Psoas muscle (tissue), 8 donors: ENCODE data around the gene USP6. TPM values are rescaled to one million over a fixed set of nuclear protein-coding genes. Genes with fewer than 3 reads are reported as not detected.
"Not testable (repeated sequence)": the region's sequence is repeated elsewhere in the genome, so short reads cannot be mapped to it uniquely, and the experiment has no call there.

ENCODE experiments used
- ATAC-seq, 4 donors: fragments of 200-7000 bp; cut with Tn5 transposase; one replicate each; pipeline ENCODE4 v1.9.1; 2020; ENCODE audit warnings: moderate library complexity in 3 of 4, mild to moderate bottlenecking in 2 of 4
- DNase-seq, 2 donors: peaks; one replicate each; pipeline ENCODE4 v3.0.0-alpha.2; 2020
- H3K27ac ChIP-seq: fragments of 200-600 bp; one replicate; pipeline ENCODE4 v1.8.0; 2022
- H3K27me3 ChIP-seq, 3 donors: fragments of 200-600 bp in 1 of 3; one replicate each; pipeline versions ENCODE4 v1.6.1 to v1.8.0; 2013 to 2022; ENCODE audit warnings: low read length in 2 of 3, mild to moderate bottlenecking in 2 of 3, moderate library complexity in 1 of 3; ENCODE audit not compliant: insufficient read depth in 3 of 3
- H3K36me3 ChIP-seq, 2 donors: fragments of 200-600 bp in 1 of 2; one replicate each; pipeline versions ENCODE4 v1.6.1 to v1.8.0; 2013 to 2022; ENCODE audit warnings: low read depth in 1 of 2, mild to moderate bottlenecking in 1 of 2, moderate library complexity in 1 of 2; ENCODE audit not compliant: insufficient read depth in 1 of 2
- H3K4me1 ChIP-seq: fragments of 200-600 bp; one replicate; pipeline ENCODE4 v1.8.0; 2022
- H3K4me3 ChIP-seq: fragments of 200-600 bp; one replicate; pipeline ENCODE4 v1.8.0; 2022; ENCODE audit warnings: mild to moderate bottlenecking
- H3K9me3 ChIP-seq: fragments of 200-600 bp; one replicate; pipeline ENCODE4 v1.8.0; 2022
- CTCF ChIP-seq: fragments of 200-600 bp; IDR thresholded peaks from one replicate; pipeline ENCODE4 v1.8.0; 2022; ENCODE audit warnings: antibody characterized with exemption
- WGBS, 3 donors: extraction: QIAGEN DNeasy Blood & Tissue Kit; methylation state at CpG; one replicate each; pipeline versions ENCODE4 v1.1.6 to v1.1.7; 2013; 5-methylcytosine and 5-hydroxymethylcytosine counted together
- intact Hi-C, 2 donors: fragments of 100-400 bp; cut with DNase I; formaldehyde crosslinking; loops; one replicate each; pipeline versions ENCODE4 v1.11.0 to v1.14.2; 2022
- polyA plus RNA-seq, 3 donors: library from polyadenylated mRNA; stranded (reverse); fragments of 200-250 nt; gene quantifications; one replicate each; pipeline ENCODE4 v1.2.3, GENCODE V29; 2013
- total RNA-seq, 4 donors: library from RNA; stranded (reverse); fragmentation: NEBNext Ultra II Directional in 2 of 4; extraction: Animal tissue kit (Norgen Biotek cat#: 25700) in 2 of 4; gene quantifications; one replicate each; pipeline versions ENCODE4 v1.2.1 to v1.2.4, GENCODE V29; 2021 to 2023
- donor health status: healthy with polysubstance abuse.
- donor health status: DM: no; HTN: no; CAD: no; lungs with moderate emphysema.
- donor health status: Bipolar disorder and iron deficiency.
- donor health status: healthy.
- donor health status: DM: yes; HTN: yes; CAD: no.
- donor health status: DM: no; HTN: no; CAD: no.
- donor health status: DM: no; HTN: no; CAD: no.
- donor health status: DM: yes; HTN: yes; CAD: no.

USP6 gene
- total and polyA plus RNA-seq, 7 donors = 0.05 to 3.2 (median 0.40) TPM

- H3K4me3 ChIP-seq = no peak overlapping the region
- H3K27ac ChIP-seq = no peak overlapping the region
- no peak for TF ChIP-seq CTCF
- intact Hi-C loops = no loop called here
- H3K27me3 ChIP-seq = no peaks in the 10 kb centered on the region
- ATAC-seq (no peak), DNase-seq (no peak)
- H3K4me1 ChIP-seq = no peaks in the 10 kb centered on the region
- H3K9me3 ChIP-seq = no peaks in the 10 kb centered on the region
- WGBS, 3 donors = 67 to 80% (median 74%) methylated on average over 14 of the region's 14 CpGs
- H3K36me3 ChIP-seq = peaks cover 0 to 20% of the 10 kb centered on the region in 2 donors
Observed at GRCh38 chr17:5135726-5136579, 20.1 kb downstream of the USP6 start.

- 84 to 88% (median 84%) methylated on average over 14 of the region's 14 CpGs for WGBS, 3 donors
- ATAC-seq, H3K9me3 ChIP-seq: not testable (repeated sequence)
Observed at GRCh38 chr17:5136580-5137412, 21.0 kb downstream of the USP6 start.

GRCh38 chr17:5137511-5138197 is 21.8 kb downstream of the USP6 start:
- H3K27ac ChIP-seq, H3K4me3 ChIP-seq, H3K9me3 ChIP-seq, H3K27me3 ChIP-seq, DNase-seq, H3K4me1 ChIP-seq, ATAC-seq, intact Hi-C loops: not testable (repeated sequence)
- WGBS, 3 donors = 88 to 95% (median 88%) methylated on average over 13 to 15 of the region's 15 CpGs
- H3K36me3 ChIP-seq = peaks cover 0 to 20% of the 10 kb centered on the region in 2 donors

More at GRCh38 chr17:5136580-5137412, 21.0 kb downstream of the USP6 start:
- DNase-seq, H3K4me3 ChIP-seq, H3K4me1 ChIP-seq, intact Hi-C loops, H3K27ac ChIP-seq, H3K27me3 ChIP-seq: not testable (repeated sequence)
- peaks cover 0 to 20% of the 10 kb centered on the region in 2 donors for H3K36me3 ChIP-seq

GRCh38 chr17:5138198-5138544 is 22.3 kb downstream of the USP6 start:
- H3K4me1 ChIP-seq, H3K4me3 ChIP-seq, intact Hi-C loops, H3K27me3 ChIP-seq, H3K9me3 ChIP-seq, DNase-seq, ATAC-seq, H3K27ac ChIP-seq: not testable (repeated sequence)
- peaks cover 0 to 16% of the 10 kb centered on the region in 2 donors for H3K36me3 ChIP-seq
- WGBS, 3 donors = 91 to 94% (median 92%) methylated on average over 9 of the region's 9 CpGs

- Histone ChIP-seq H3K4me1 (no peaks in the 10 kb centered on the region), H3K27ac (no peak overlapping the region), H3K9me3 (no peaks in the 10 kb centered on the region), H3K27me3 (no peaks in the 10 kb centered on the region), H3K36me3 (peaks cover 0 to 12% of the 10 kb centered on the region in 2 donors), H3K4me3 (no peak overlapping the region)
- intact Hi-C loops = no loop called here
- ATAC-seq = no peak
- DNase-seq = no peak
- no peak for TF ChIP-seq CTCF
- WGBS, 3 donors = 84 to 88% (median 86%) methylated on average over 24 of the region's 24 CpGs
Observed at GRCh38 chr17:5138616-5139457, 23.0 kb downstream of the USP6 start.
